Measurements from ENCODE around the gene DAZAP1.

DNA sequence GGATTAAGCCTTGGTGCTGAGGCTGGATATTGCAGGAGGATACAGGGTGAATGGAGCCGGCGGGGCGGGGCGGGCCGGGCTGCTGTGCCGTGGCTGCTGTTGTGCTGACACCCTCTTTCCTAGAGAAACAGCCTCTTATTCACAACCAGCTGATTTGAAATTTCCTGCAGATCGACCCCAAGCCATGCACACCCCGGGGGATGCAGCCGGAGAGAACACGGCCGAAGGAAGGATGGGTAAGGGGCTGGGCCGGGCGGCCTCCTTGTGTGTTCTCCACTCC lies 11.1 kb downstream of the DAZAP1 start:
- TF ChIP-seq EZH2 (IDR thresholded peaks at IDR 0.05; ENCODE audit: insufficient read depth, poor library complexity, severe bottlenecking) (no peak), EZH2phosphoT487 (IDR thresholded peaks at IDR 0.05; ENCODE audit: insufficient read depth, low read depth) (no peak)
